ENCODE measurements around the gene PIAS1.

DNA sequence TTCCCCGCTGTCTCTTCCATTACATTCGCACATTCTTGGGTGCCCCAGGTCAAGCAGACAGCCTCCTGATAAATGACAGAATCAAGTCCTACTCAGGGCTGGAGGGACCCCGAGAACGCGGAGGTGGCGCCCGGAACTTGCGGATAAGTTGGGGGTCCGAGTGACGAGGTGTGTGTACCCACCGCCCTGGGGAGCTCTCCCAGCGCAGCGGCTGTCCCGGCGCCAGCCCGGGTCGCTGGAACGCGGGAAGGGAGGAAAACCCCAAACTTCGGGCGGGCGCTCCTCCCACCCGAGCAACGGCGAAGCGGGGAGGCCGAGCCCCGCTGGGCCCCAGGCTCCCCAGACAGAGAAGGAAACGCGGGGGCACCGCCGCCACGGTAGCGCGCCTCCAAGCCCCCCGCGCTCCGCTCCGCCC lies 174.9 kb downstream of the PIAS1 start:
- TF ChIP-seq, protein P1, sequence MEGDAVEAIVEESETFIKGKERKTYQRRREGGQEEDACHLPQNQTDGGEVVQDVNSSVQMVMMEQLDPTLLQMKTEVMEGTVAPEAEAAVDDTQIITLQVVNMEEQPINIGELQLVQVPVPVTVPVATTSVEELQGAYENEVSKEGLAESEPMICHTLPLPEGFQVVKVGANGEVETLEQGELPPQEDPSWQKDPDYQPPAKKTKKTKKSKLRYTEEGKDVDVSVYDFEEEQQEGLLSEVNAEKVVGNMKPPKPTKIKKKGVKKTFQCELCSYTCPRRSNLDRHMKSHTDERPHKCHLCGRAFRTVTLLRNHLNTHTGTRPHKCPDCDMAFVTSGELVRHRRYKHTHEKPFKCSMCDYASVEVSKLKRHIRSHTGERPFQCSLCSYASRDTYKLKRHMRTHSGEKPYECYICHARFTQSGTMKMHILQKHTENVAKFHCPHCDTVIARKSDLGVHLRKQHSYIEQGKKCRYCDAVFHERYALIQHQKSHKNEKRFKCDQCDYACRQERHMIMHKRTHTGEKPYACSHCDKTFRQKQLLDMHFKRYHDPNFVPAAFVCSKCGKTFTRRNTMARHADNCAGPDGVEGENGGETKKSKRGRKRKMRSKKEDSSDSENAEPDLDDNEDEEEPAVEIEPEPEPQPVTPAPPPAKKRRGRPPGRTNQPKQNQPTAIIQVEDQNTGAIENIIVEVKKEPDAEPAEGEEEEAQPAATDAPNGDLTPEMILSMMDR (IDR thresholded peaks at IDR 0.05 in 2 of 3, conservative IDR thresholded peaks at IDR 0.05 in 1 of 3; ENCODE audit: borderline replicate concordance in 1 of 3, insufficient read depth in 1 of 3, low read depth in 2 of 3, low read length in 2 of 3): no peak
- TF ChIP-seq EZH2phosphoT487 (IDR thresholded peaks at IDR 0.05; ENCODE audit: borderline replicate concordance) (no peak), EZH2 (IDR thresholded peaks at IDR 0.05) (no peak), SIN3A (IDR thresholded peaks at IDR 0.05; ENCODE audit: low read depth) (no peak)

Measured in HCT116 (cell line).